Adrenal gland (tissue), 5 donors: Measurements from ENCODE around the gene BLM.

Experiments
- POLR2A ChIP-seq, 2 donors: fragments of 450-650 bp; IDR thresholded peaks; one replicate each; pipeline ENCODE4 v1.6.1; 2017; ENCODE audit warnings: antibody characterized with exemption in 2 of 2, mild to moderate bottlenecking in 2 of 2, moderate library complexity in 1 of 2
- TF ChIP-seq, protein P1 (sequence below), 6 experiments: fragments of 450-650 bp in 4 of 6; fragments of 200-600 bp in 2 of 6; sonication (generic) in 1 of 6; IDR thresholded peaks; 1 replicate in 5 of 6; 2 replicates in 1 of 6; pipeline versions ENCODE4 v1.5.1 to v1.8.0; 2016 to 2021; ENCODE audit warnings: antibody characterized with exemption in 6 of 6, mild to moderate bottlenecking in 2 of 6, moderate library complexity in 1 of 6
- donor health status: DM: no; HTN: no; CAD: no.

DNA sequence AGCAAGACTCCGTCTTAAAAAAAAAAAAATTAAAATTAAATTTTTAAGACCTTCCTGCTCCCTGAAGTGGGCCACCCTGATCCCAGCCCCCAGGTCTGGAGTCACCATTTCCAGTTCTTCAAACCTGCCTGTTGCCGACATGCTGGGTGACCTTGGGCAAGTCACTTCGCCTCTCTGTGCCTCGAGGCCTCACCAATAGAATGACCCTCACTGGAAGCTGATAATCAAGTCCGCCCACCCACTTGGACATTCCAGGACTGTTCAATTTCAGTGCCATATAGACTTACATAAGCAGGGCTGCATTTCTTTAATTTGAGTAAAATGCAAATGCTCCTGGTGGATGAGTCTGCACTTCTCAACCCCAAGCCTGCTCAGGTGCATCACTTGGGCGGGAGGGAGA is 112.0 kb downstream of the BLM start:
- TF ChIP-seq, protein P1, sequence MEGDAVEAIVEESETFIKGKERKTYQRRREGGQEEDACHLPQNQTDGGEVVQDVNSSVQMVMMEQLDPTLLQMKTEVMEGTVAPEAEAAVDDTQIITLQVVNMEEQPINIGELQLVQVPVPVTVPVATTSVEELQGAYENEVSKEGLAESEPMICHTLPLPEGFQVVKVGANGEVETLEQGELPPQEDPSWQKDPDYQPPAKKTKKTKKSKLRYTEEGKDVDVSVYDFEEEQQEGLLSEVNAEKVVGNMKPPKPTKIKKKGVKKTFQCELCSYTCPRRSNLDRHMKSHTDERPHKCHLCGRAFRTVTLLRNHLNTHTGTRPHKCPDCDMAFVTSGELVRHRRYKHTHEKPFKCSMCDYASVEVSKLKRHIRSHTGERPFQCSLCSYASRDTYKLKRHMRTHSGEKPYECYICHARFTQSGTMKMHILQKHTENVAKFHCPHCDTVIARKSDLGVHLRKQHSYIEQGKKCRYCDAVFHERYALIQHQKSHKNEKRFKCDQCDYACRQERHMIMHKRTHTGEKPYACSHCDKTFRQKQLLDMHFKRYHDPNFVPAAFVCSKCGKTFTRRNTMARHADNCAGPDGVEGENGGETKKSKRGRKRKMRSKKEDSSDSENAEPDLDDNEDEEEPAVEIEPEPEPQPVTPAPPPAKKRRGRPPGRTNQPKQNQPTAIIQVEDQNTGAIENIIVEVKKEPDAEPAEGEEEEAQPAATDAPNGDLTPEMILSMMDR (IDR thresholded peaks at IDR 0.05) = no peak
- TF ChIP-seq POLR2A (IDR thresholded peaks at IDR 0.05) = no peak
